ENCODE measurements around the gene CIAO1. TPM values are rescaled to one million over a fixed set of nuclear protein-coding genes. Genes with fewer than 3 reads are reported as not detected.
A peak's percentile ranks its signal among the peaks of the same experiment; 100 is the strongest.

CIAO1 gene
- total and polyA plus RNA-seq, 2 donors (not counting 1 experiment from before 2014, with no cell fraction given) = 74.8 to 85.4 TPM

GRCh38 chr2:96320728-96321622 is 55.0 kb downstream of the CIAO1 start:
- POLR2A ChIA-PET = interaction anchor here (0.9 to 3.5 kb wide), 5 partner anchors 13 to 24 kb away, joined by 3 to 28 read pairs (median 6); partner anchors contain the start of genes NCAPH and SNRNP200
- H3K4me1 ChIP-seq (ENCODE audit: control insufficient read depth in 2 of 2, insufficient read depth in 2 of 2, low read length in 2 of 2) = peaks cover 33 to 43% of the 10 kb centered on the region in 2 donors

More at GRCh38 chr2:96320728-96321622, 55.0 kb downstream of the CIAO1 start:
- TF ChIP-seq EZH2 (IDR thresholded peaks at IDR 0.05; ENCODE audit: borderline replicate concordance, insufficient read depth, low read depth, low read length, poor library complexity, severe bottlenecking) = no peak
- TF ChIP-seq CTCF (IDR thresholded peaks at IDR 0.05) = no peak
- H3K9ac ChIP-seq (ENCODE audit: low read length) = peak overlapping the region; percentile 80
- peak overlapping the region; percentile 84 for H3K27ac Mint-ChIP-seq
- peaks cover 49% of the 10 kb centered on the region for H3K4me1 Mint-ChIP-seq
- peak overlapping the region; percentile 95 for H3K4me2 ChIP-seq (replicated peaks; ENCODE audit: low read depth, low read length, poor library complexity, severe bottlenecking)
- WGBS (ENCODE audit: insufficient coverage) = 1% methylated on average over 34 of the region's 41 CpGs
- no peaks in the 10 kb centered on the region for H4K20me1 ChIP-seq (ENCODE audit: control insufficient read depth, insufficient read depth, low read length, poor library complexity, severe bottlenecking)
- peak overlapping the region; percentile 79 for H2AFZ ChIP-seq (ENCODE audit: insufficient read depth, low read depth, low read length, poor library complexity, severe bottlenecking)
- H3K79me2 ChIP-seq (ENCODE audit: control insufficient read depth, insufficient read depth, low read length) = no peaks in the 10 kb centered on the region
- H3K36me3 ChIP-seq (replicated peaks in 1 of 2; ENCODE audit: control extremely low read depth in 1 of 2, control insufficient read depth in 1 of 2, extremely low read depth in 1 of 2, insufficient read depth in 2 of 2, low read length in 1 of 2) = no peaks in the 10 kb centered on the region
- peak overlapping the region; percentile 76 to 97 (median 79) for H3K4me3 ChIP-seq (ENCODE audit: control extremely low read depth in 1 of 5, extremely low read depth in 1 of 5, insufficient read depth in 1 of 5, low read depth in 2 of 5, low read length in 4 of 5)
- no peaks in the 10 kb centered on the region for H3K9me3 ChIP-seq (ENCODE audit: control extremely low read depth in 1 of 3, control insufficient read depth in 2 of 3, insufficient read depth in 1 of 3, low read length in 2 of 3)
- ATAC-seq (ENCODE audit: low read depth) (peak; percentile 9), DNase-seq (no peak)
- peak overlapping the region; percentile 34 to 68 for H3K27ac ChIP-seq (ENCODE audit: low read length in 2 of 2)
- H3K9me3 Mint-ChIP-seq (ENCODE audit: insufficient read depth) = no peaks in the 10 kb centered on the region
- peak overlapping the region; percentile 87 for H3K4me3 Mint-ChIP-seq
- intact Hi-C loops (cut with micrococcal nuclease) = loop anchor here (1.0 to 10.0 kb wide), 5 partner anchors 14 to 314 kb away; partner anchors contain the start of genes ARID5A, KANSL3, NCAPH and SNRNP200
- H3K27me3 ChIP-seq (replicated peaks in 1 of 4; ENCODE audit: control extremely low read depth in 1 of 4, control insufficient read depth in 3 of 4, insufficient read depth in 4 of 4, low read length in 3 of 4) = no peaks in the 10 kb centered on the region
- CTCF ChIA-PET = interaction anchor here (0.8 to 2.6 kb wide), 16 partner anchors 9 to 537 kb away, joined by 3 to 22 read pairs (median 4); partner anchors contain the start of genes ANKRD39, CIAO1, NCAPH and SNRNP200
- no peaks in the 10 kb centered on the region for H3K27me3 Mint-ChIP-seq

Other genes with a start within 250 kb of the CIAO1 start
- gene GPAT2, start 231.3 kb upstream of the CIAO1 start, total RNA-seq = 2.5 and 3.6 TPM in 2 replicates
- 0.99 and 11.7 TPM in 2 replicates for gene GPAT2, start 231.3 kb upstream of the CIAO1 start, polyA plus RNA-seq
- gene ADRA2B, start 149.7 kb upstream of the CIAO1 start, total RNA-seq = 0.27 and 0.36 TPM in 2 replicates
- gene ADRA2B, start 149.7 kb upstream of the CIAO1 start, polyA plus RNA-seq = 0.46 and 1.4 TPM in 2 replicates
- 0.41 and 0.59 TPM in 2 replicates for gene ASTL, start 127.7 kb upstream of the CIAO1 start, total RNA-seq
- gene ASTL, start 127.7 kb upstream of the CIAO1 start, polyA plus RNA-seq = 0.15 and 1.1 TPM in 2 replicates
- 69.8 and 74.9 TPM in 2 replicates for gene DUSP2, start 120.8 kb upstream of the CIAO1 start, total RNA-seq
- gene DUSP2, start 120.8 kb upstream of the CIAO1 start, polyA plus RNA-seq = 323 and 433 TPM in 2 replicates
- gene STARD7, start 57.4 kb upstream of the CIAO1 start, total RNA-seq = 132 and 133 TPM in 2 replicates
- 35.1 and 42.9 TPM in 2 replicates for gene STARD7, start 57.4 kb upstream of the CIAO1 start, polyA plus RNA-seq
- gene TMEM127, start 228 bp upstream of the CIAO1 start, total RNA-seq = 48.0 and 48.5 TPM in 2 replicates
- 15.7 and 21.5 TPM in 2 replicates for gene TMEM127, start 228 bp upstream of the CIAO1 start, polyA plus RNA-seq
- gene SNRNP200, start 39.3 kb downstream of the CIAO1 start, total RNA-seq = 214 and 216 TPM in 2 replicates
- 198 and 211 TPM in 2 replicates for gene SNRNP200, start 39.3 kb downstream of the CIAO1 start, polyA plus RNA-seq
- gene ITPRIPL1, start 59.1 kb downstream of the CIAO1 start, total RNA-seq = 4.2 and 4.8 TPM in 2 replicates
- 1.8 and 2.6 TPM in 2 replicates for gene ITPRIPL1, start 59.1 kb downstream of the CIAO1 start, polyA plus RNA-seq
- gene NCAPH, start 69.5 kb downstream of the CIAO1 start, total RNA-seq = 1.1 and 1.2 TPM in 2 replicates
- 0.52 and 0.84 TPM in 2 replicates for gene NCAPH, start 69.5 kb downstream of the CIAO1 start, polyA plus RNA-seq
- gene NEURL3, start 239.1 kb downstream of the CIAO1 start, total RNA-seq = not detected in 2 replicates
- gene NEURL3, start 239.1 kb downstream of the CIAO1 start, polyA plus RNA-seq = not detected in 2 replicates